K562 (cell line): Measurements from ENCODE around the gene SPAM1. TPM values are rescaled to one million over a fixed set of nuclear protein-coding genes. Genes with fewer than 3 reads are reported as not detected.

ENCODE experiments used
- CCNT2 ChIP-seq: IDR thresholded peaks from 2 replicates; pipeline ENCODE4 v1.6.1; 2011; ENCODE audit warnings: borderline replicate concordance, low read depth, mild to moderate bottlenecking, moderate library complexity, mixed read lengths, low read length; ENCODE audit not compliant: insufficient read length; ENCODE audit errors: extremely low read depth
- COPS2 ChIP-seq: fragments of 450-650 bp; conservative IDR thresholded peaks from 2 replicates; pipeline ENCODE4 v1.6.1; 2016; ENCODE audit warnings: mild to moderate bottlenecking, moderate library complexity
- E2F4 ChIP-seq: sonication (generic); formaldehyde crosslinking; IDR thresholded peaks from 2 replicates; pipeline ENCODE4 v1.8.0; 2022; ENCODE audit warnings: mild to moderate bottlenecking, low read depth, missing genetic modification reagents
- GTF2F1 ChIP-seq: IDR thresholded peaks from 2 replicates; pipeline ENCODE4 v1.6.1; 2011; ENCODE audit warnings: low read depth, low read length, improper control_type of control experiment
- HDGF ChIP-seq: fragments of 450-650 bp; IDR thresholded peaks from 2 replicates; pipeline ENCODE4 v1.6.1; 2016
- IRF1 ChIP-seq: sonication (generic); formaldehyde crosslinking; IDR thresholded peaks from 2 replicates; pipeline ENCODE4 v1.8.0; 2022; ENCODE audit warnings: missing genetic modification reagents, mild to moderate bottlenecking, borderline replicate concordance
- KDM5B ChIP-seq: fragments of 200-600 bp; sonication (generic); IDR thresholded peaks from 2 replicates; pipeline ENCODE4 v1.6.1; 2012; ENCODE audit warnings: low read depth, mild to moderate bottlenecking, moderate library complexity, low read length, control low read depth, inconsistent platforms; ENCODE audit not compliant: insufficient replicate concordance
- MAFK ChIP-seq: IDR thresholded peaks from 2 replicates; pipeline ENCODE4 v1.6.1; 2011; ENCODE audit warnings: low read length, improper control_type of control experiment
- MLX ChIP-seq, 2 experiments: fragments of 450-650 bp in 1 of 2; sonication (generic) in 1 of 2; formaldehyde crosslinking; conservative IDR thresholded peaks; 2 replicates each; pipeline versions ENCODE4 v1.4.0 to v1.8.1; 2020 to 2022; ENCODE audit warnings: mild to moderate bottlenecking in 1 of 2, missing genetic modification reagents in 1 of 2
- POLR2B ChIP-seq: fragments of 450-650 bp; IDR thresholded peaks from 2 replicates; pipeline ENCODE4 v1.6.1; 2018; ENCODE audit warnings: low read depth; ENCODE audit not compliant: partially characterized antibody
- RB1 ChIP-seq: fragments of 450-650 bp; IDR thresholded peaks from 2 replicates; pipeline ENCODE4 v1.6.1; 2017; ENCODE audit warnings: low read depth, mild to moderate bottlenecking
- RFX5 ChIP-seq: IDR thresholded peaks from 2 replicates; pipeline ENCODE4 v1.6.1; 2011; ENCODE audit warnings: low read depth, mild to moderate bottlenecking, improper control_type of control experiment, low read length
- SIX5 ChIP-seq, 2 experiments: IDR thresholded peaks; 2 replicates each; pipeline ENCODE4 v1.6.1; 2011; ENCODE audit warnings: low read length in 2 of 2, borderline replicate concordance in 1 of 2, low read depth in 1 of 2, mild to moderate bottlenecking in 1 of 2, moderate library complexity in 1 of 2; ENCODE audit not compliant: insufficient read depth in 1 of 2
- SMAD4 ChIP-seq: fragments of 250-450 bp; sonication (Bioruptor Pico); conservative IDR thresholded peaks from 2 replicates; pipeline ENCODE4 v1.8.0; 2021; ENCODE audit warnings: inconsistent platforms, mild to moderate bottlenecking, moderate library complexity
- THAP12 ChIP-seq: fragments of 250-450 bp; sonication (Bioruptor Pico); IDR thresholded peaks from 2 replicates; pipeline ENCODE4 v1.9.0; 2021; ENCODE audit warnings: mild to moderate bottlenecking, inconsistent platforms
- ZBTB7A ChIP-seq: IDR thresholded peaks from 2 replicates; pipeline ENCODE4 v1.6.1; 2011; ENCODE audit warnings: low read depth, mild to moderate bottlenecking, low read length, moderate library complexity, borderline replicate concordance; ENCODE audit not compliant: control insufficient read depth
- ZNF232 ChIP-seq: sonication (generic); formaldehyde crosslinking; IDR thresholded peaks from 2 replicates; pipeline ENCODE4 v1.8.0; 2022; ENCODE audit warnings: mild to moderate bottlenecking, missing genetic modification reagents
- ZNF75A ChIP-seq: fragments of 450-650 bp; formaldehyde crosslinking; IDR thresholded peaks from 2 replicates; pipeline ENCODE4 v1.4.0; 2020; ENCODE audit warnings: mild to moderate bottlenecking
- polyA plus RNA-seq, 8 experiments: library from polyadenylated mRNA; depleted of rRNA in 4 of 8; stranded (reverse) in 5 of 8; unstranded in 3 of 8; fragments of >200 nt; fragmentation: Nextera tagmentation in 2 of 8; fragmentation: Illumina TruSeq in 1 of 8; extraction: Ambion mirVana in 2 of 8; extraction: Trizol in 1 of 8; gene quantifications; 2 replicates each; pipeline versions ENCODE4 v1.2.1 to v1.2.3, GENCODE V29; 2011 to 2014; ENCODE audit warnings: inconsistent platforms in 1 of 8, missing spikeins in 1 of 8
- total RNA-seq, 7 experiments: library from RNA; depleted of rRNA in 6 of 7; stranded (reverse); fragments of >200 nt in 6 of 7; fragmentation: Illumina TruSeq in 2 of 7; extraction: Trizol in 2 of 7; gene quantifications; 2 replicates each; pipeline versions ENCODE4 v1.2.1 to v1.2.3, GENCODE V29; 2011 to 2021; ENCODE audit warnings: low replicate concordance in 1 of 7

The SPAM1 gene
- total and polyA plus RNA-seq, 9 of the 15 experiments (the other 6 are each of a cell fraction or from before 2014, with no cell fraction given), result not detected

- TF ChIP-seq MLX (CRISPR knock-in tag; conservative IDR thresholded peaks at IDR 0.05) (peak in 1 of 2 experiments; percentile 83; a peak in 1 of 4 replicates), E2F4 (no peak), CCNT2 (no peak), ZNF75A (CRISPR knock-in tag) (peak; percentile 88), ZBTB7A (no peak), SIX5 (IDR thresholded peaks at IDR 0.05; ENCODE audit: borderline replicate concordance in 1 of 2, insufficient read depth in 1 of 2, low read depth in 1 of 2, low read length in 2 of 2) (no peak), COPS2 (no peak), HDGF (no peak), KDM5B (no peak), RB1 (no peak), RFX5 (no peak), MAFK (no peak), IRF1 (CRISPR knock-in tag) (no peak), THAP12 (CRISPR knock-in tag) (no peak), POLR2B (no peak), SMAD4 (CRISPR knock-in tag) (peak; percentile 98), ZNF232 (CRISPR knock-in tag) (no peak), GTF2F1 (no peak)
Observed at GRCh38 chr7:123992913-123993518, 68.0 kb downstream of the SPAM1 start (continued).
